CD14-positive monocyte (primary cell): ENCODE data around the gene PANK4. TPM values are rescaled to one million over a fixed set of nuclear protein-coding genes. Genes with fewer than 3 reads are reported as not detected.

Experiments used
- DNase-seq, 3 donors: peaks; one replicate each; pipeline ENCODE4 v3.0.0-alpha.2; 2011 to 2022
- H2AFZ ChIP-seq: 2 replicates; pipeline ENCODE4 v1.6.0; 2012; ENCODE audit warnings: mild to moderate bottlenecking, low read depth, low read length, inconsistent platforms; ENCODE audit not compliant: insufficient read depth, poor library complexity, severe bottlenecking
- H3K27ac ChIP-seq, 2 donors: 1 replicate in 1 of 2; 2 replicates in 1 of 2; pipeline ENCODE4 v1.5.1; 2012 to 2013; ENCODE audit warnings: low read length in 2 of 2, control low read depth in 1 of 2, inconsistent platforms in 1 of 2, low read depth in 1 of 2, mild to moderate bottlenecking in 1 of 2
- H3K27me3 ChIP-seq, 2 donors: one replicate each; pipeline versions ENCODE4 v1.6.0 to v1.6.1; 2011 to 2013; ENCODE audit warnings: low read length in 2 of 2; ENCODE audit not compliant: control insufficient read depth in 2 of 2, insufficient read depth in 2 of 2
- H3K36me3 ChIP-seq, 2 donors: replicated peaks in 1 of 2; 1 replicate in 1 of 2; 2 replicates in 1 of 2; pipeline versions ENCODE4 v1.5.1 to v1.6.1; 2012 to 2013; ENCODE audit warnings: low read length in 2 of 2, control low read depth in 1 of 2, inconsistent platforms in 1 of 2, mild to moderate bottlenecking in 1 of 2; ENCODE audit not compliant: insufficient read depth in 2 of 2, control insufficient read depth in 1 of 2
- H3K4me1 ChIP-seq, 2 donors: 1 replicate in 1 of 2; 2 replicates in 1 of 2; pipeline versions ENCODE4 v1.5.1 to v1.6.1; 2012 to 2013; ENCODE audit warnings: low read length in 2 of 2, control low read depth in 1 of 2, inconsistent platforms in 1 of 2, mild to moderate bottlenecking in 1 of 2, moderate library complexity in 1 of 2; ENCODE audit not compliant: insufficient read depth in 2 of 2, control insufficient read depth in 1 of 2
- H3K4me2 ChIP-seq: replicated peaks from 2 replicates; pipeline ENCODE3; 2012; ENCODE audit warnings: low read length, moderate library complexity, mild to moderate bottlenecking; ENCODE audit not compliant: poor library complexity, severe bottlenecking; ENCODE audit errors: extremely low read depth
- H3K4me3 ChIP-seq, 3 experiments: fragments of 200-600 bp in 1 of 3; sonication (generic) in 1 of 3; replicated peaks in 1 of 3; 1 replicate in 2 of 3; 2 replicates in 1 of 3; pipeline ENCODE4 v1.5.1; 2011 to 2013; ENCODE audit warnings: low read length in 3 of 3, mild to moderate bottlenecking in 3 of 3, control low read depth in 2 of 3, low read depth in 2 of 3, inconsistent platforms in 1 of 3, moderate library complexity in 1 of 3
- H3K79me2 ChIP-seq: 2 replicates; pipeline ENCODE4 v1.6.0; 2012; ENCODE audit warnings: mild to moderate bottlenecking, control low read depth, inconsistent platforms, low read length, moderate library complexity; ENCODE audit not compliant: insufficient read depth
- H3K9ac ChIP-seq: 2 replicates; pipeline ENCODE4 v1.6.0; 2017; ENCODE audit warnings: low read length, mild to moderate bottlenecking; ENCODE audit not compliant: insufficient read depth, poor library complexity, severe bottlenecking
- H3K9me3 ChIP-seq, 2 donors: replicated peaks in 1 of 2; 1 replicate in 1 of 2; 2 replicates in 1 of 2; pipeline versions ENCODE4 v1.5.1 to v1.6.1; 2012 to 2013; ENCODE audit warnings: low read length in 2 of 2, control low read depth in 1 of 2; ENCODE audit not compliant: control insufficient read depth in 1 of 2, insufficient read depth in 1 of 2
- H4K20me1 ChIP-seq: 2 replicates; pipeline ENCODE4 v1.6.0; 2012; ENCODE audit warnings: mild to moderate bottlenecking, low read length, control low read depth, moderate library complexity; ENCODE audit not compliant: insufficient read depth
- H3K27ac Mint-ChIP-seq, 7 donors: one replicate each; pipeline ENCODE4 v1.8.0; 2020; ENCODE audit warnings: mild to moderate bottlenecking in 7 of 7, mixed read lengths in 7 of 7, moderate library complexity in 6 of 7, inconsistent platforms in 2 of 7
- H3K27me3 Mint-ChIP-seq, 3 donors: one replicate each; pipeline ENCODE4 v1.8.0; 2021 to 2022; ENCODE audit warnings: low read depth in 3 of 3, mild to moderate bottlenecking in 3 of 3, mixed read lengths in 3 of 3, moderate library complexity in 3 of 3, inconsistent platforms in 1 of 3
- H3K36me3 Mint-ChIP-seq, 2 donors: one replicate each; pipeline ENCODE4 v1.8.0; 2020; ENCODE audit warnings: mixed read lengths in 2 of 2, inconsistent platforms in 1 of 2, mild to moderate bottlenecking in 1 of 2
- H3K4me1 Mint-ChIP-seq: one replicate; pipeline ENCODE4 v1.8.0; 2020; ENCODE audit warnings: mild to moderate bottlenecking, mixed read lengths
- H3K4me3 Mint-ChIP-seq, 2 donors: one replicate each; pipeline ENCODE4 v1.8.0; 2020; ENCODE audit warnings: mild to moderate bottlenecking in 2 of 2, mixed read lengths in 2 of 2, moderate library complexity in 1 of 2
- H3K9me3 Mint-ChIP-seq, 7 donors: one replicate each; pipeline ENCODE4 v1.8.0; 2020 to 2022; ENCODE audit warnings: mixed read lengths in 7 of 7, mild to moderate bottlenecking in 6 of 7, moderate library complexity in 6 of 7, inconsistent platforms in 2 of 7
- CTCF ChIP-seq: fragments of 200-600 bp; IDR thresholded peaks from one replicate; pipeline ENCODE4 v1.8.0; 2022; ENCODE audit warnings: antibody characterized with exemption, mild to moderate bottlenecking
- WGBS: methylation state at CpG from one replicate; pipeline ENCODE4 v1.1.5; 2013; ENCODE audit warnings: missing lambda C conversion rate; ENCODE audit not compliant: insufficient coverage; 5-methylcytosine and 5-hydroxymethylcytosine counted together
- intact Hi-C, 2 donors: fragments of 100-400 bp; cut with micrococcal nuclease; formaldehyde crosslinking; loops; one replicate each; pipeline versions ENCODE4 v1.15.0 to v1.15.1; 2023
- polyA plus RNA-seq, 3 donors: library from polyadenylated mRNA; depleted of rRNA in 1 of 3; unstranded in 2 of 3; stranded (reverse) in 1 of 3; fragments of 300-500 nt in 2 of 3; fragments of >200 nt in 1 of 3; fragmentation: Illumina TruSeq in 2 of 3; gene quantifications; 1 replicate in 2 of 3; 2 replicates in 1 of 3; pipeline ENCODE4 v1.2.3, GENCODE V29; 2012 to 2021

PANK4 gene
- polyA plus RNA-seq, 3 donors: 11.9 to 30.2 (median 13.7) TPM

GRCh38 chr1:2540816-2541492, 14.6 kb upstream of the PANK4 start:
- Mint-ChIP-seq H3K4me1 (peaks cover 2% of the 10 kb centered on the region), H3K36me3 (no peaks in the 10 kb centered on the region), H3K27ac (no peak overlapping the region), H3K9me3 (no peaks in the 10 kb centered on the region), H3K4me3 (peak overlapping the region in 1 of 2 donors; percentile 71), H3K27me3 (peaks cover 17 to 70% (median 28%) of the 10 kb centered on the region in 3 donors)
- H3K27ac ChIP-seq: no peak overlapping the region
- no peak overlapping the region for H3K4me3 ChIP-seq
- intact Hi-C loops: loop anchor here in 1 of 2 donors (10.0 kb wide), 1 partner anchor 346 kb away; the partner anchor contains the start of gene FAAP20
- no peaks in the 10 kb centered on the region for H4K20me1 ChIP-seq
- TF ChIP-seq CTCF: no peak
- H3K27me3 ChIP-seq: peaks cover 3 to 27% of the 10 kb centered on the region in 2 donors
- no peak overlapping the region for H3K4me2 ChIP-seq
- no peaks in the 10 kb centered on the region for H3K9me3 ChIP-seq
- DNase-seq: no peak
- WGBS: 4% methylated on average over 27 of the region's 39 CpGs
- H2AFZ ChIP-seq: no peak overlapping the region
- no peaks in the 10 kb centered on the region for H3K79me2 ChIP-seq
- no peaks in the 10 kb centered on the region for H3K36me3 ChIP-seq
- no peak overlapping the region for H3K9ac ChIP-seq
- H3K4me1 ChIP-seq: peaks cover 5 to 6% of the 10 kb centered on the region in 2 donors

GRCh38 chr1:2539312-2539907, 13.0 kb upstream of the PANK4 start:
- Mint-ChIP-seq H3K36me3 (no peaks in the 10 kb centered on the region), H3K9me3 (no peaks in the 10 kb centered on the region), H3K27me3 (peaks cover 20 to 78% (median 34%) of the 10 kb centered on the region in 3 donors), H3K27ac (no peak overlapping the region), H3K4me1 (peaks cover 2% of the 10 kb centered on the region), H3K4me3 (no peak overlapping the region)
- no peak overlapping the region for H3K4me3 ChIP-seq
- H2AFZ ChIP-seq: no peak overlapping the region
- H3K4me1 ChIP-seq: no peaks in the 10 kb centered on the region
- H3K9ac ChIP-seq: no peak overlapping the region
- DNase-seq: peak in 1 of 3 donors; percentile 22
- 80% methylated on average over 10 of the region's 12 CpGs for WGBS
- intact Hi-C loops: no loop called here
- H3K36me3 ChIP-seq: no peaks in the 10 kb centered on the region
- no peak overlapping the region for H3K27ac ChIP-seq
- H3K9me3 ChIP-seq: no peaks in the 10 kb centered on the region
- H3K4me2 ChIP-seq: no peak overlapping the region
- no peaks in the 10 kb centered on the region for H3K79me2 ChIP-seq
- H4K20me1 ChIP-seq: no peaks in the 10 kb centered on the region
- peaks cover 3 to 35% of the 10 kb centered on the region in 2 donors for H3K27me3 ChIP-seq
- TF ChIP-seq CTCF: peak; percentile 35
